PC-9 (cell line): ENCODE results near the gene TMEM150A. TPM values are rescaled to one million over a fixed set of nuclear protein-coding genes. Genes with fewer than 3 reads are reported as not detected.
"Not testable (repeated sequence)": the region's sequence is repeated elsewhere in the genome, so short reads cannot be mapped to it uniquely, and the experiment has no call there.

ENCODE experiments used
- BruUV-seq: library from RNA; stranded (reverse); fragments of 400-500 nt; replicated peaks from 2 replicates; lab custom pipeline; 2021; lab: Mats Ljungman, UMichigan
- CTCF ChIA-PET: fragments of 300-600 bp; sonication (Branson Sonifier 250); formaldehyde crosslinking; loops from one replicate; lab custom pipeline; 2022; ENCODE audit warnings: antibody characterized with exemption; lab: Charles Lee
- POLR2A ChIA-PET: fragments of 300-600 bp; sonication (Branson Sonifier 250); formaldehyde crosslinking; loops from one replicate; lab custom pipeline; 2022; ENCODE audit warnings: antibody characterized with exemption; ENCODE audit not compliant: unreplicated experiment; lab: Charles Lee
- DNase-seq, 2 experiments: peaks; one replicate each; pipeline versions ENCODE4 v3.0.0 to v3.0.0-alpha.2; 2015 to 2022; ENCODE audit warnings: mixed read lengths in 1 of 2
- H2AFZ ChIP-seq: fragments of 200-600 bp; sonication (generic); 2 replicates; pipeline ENCODE4 v1.8.1; 2017; ENCODE audit warnings: antibody characterized with exemption
- H3F3A ChIP-seq: fragments of 200-600 bp; sonication (generic); 2 replicates; pipeline ENCODE4 v1.8.1; 2017; ENCODE audit warnings: antibody characterized with exemption, mild to moderate bottlenecking, low read depth; ENCODE audit not compliant: insufficient read depth
- H3K27ac ChIP-seq: fragments of 200-600 bp; sonication (generic); 2 replicates; pipeline ENCODE4 v1.6.1; 2016; ENCODE audit warnings: mixed run types
- H3K27me3 ChIP-seq: fragments of 200-600 bp; sonication (generic); 2 replicates; pipeline ENCODE4 v1.6.1; 2016; ENCODE audit warnings: low read depth, mixed run types; ENCODE audit not compliant: insufficient read depth
- H3K36me3 ChIP-seq: fragments of 200-600 bp; sonication (generic); 2 replicates; pipeline ENCODE4 v1.6.1; 2016; ENCODE audit warnings: low read depth, mixed run types
- H3K4me1 ChIP-seq: fragments of 200-600 bp; sonication (generic); replicated peaks from 2 replicates; pipeline ENCODE4 v1.6.1; 2016; ENCODE audit warnings: mixed run types; ENCODE audit not compliant: insufficient read depth
- H3K4me2 ChIP-seq: fragments of 200-600 bp; sonication (generic); 2 replicates; pipeline ENCODE4 v1.6.1; 2017; ENCODE audit warnings: mixed run types
- H3K4me3 ChIP-seq: fragments of 200-600 bp; sonication (generic); 2 replicates; pipeline ENCODE4 v1.6.1; 2016; ENCODE audit warnings: mixed run types
- H3K79me2 ChIP-seq: fragments of 200-600 bp; sonication (generic); 2 replicates; pipeline ENCODE4 v1.6.1; 2017; ENCODE audit warnings: low read depth, mixed run types
- H3K9me2 ChIP-seq: fragments of 200-600 bp; sonication (generic); 2 replicates; pipeline ENCODE4 v1.8.1; 2017; ENCODE audit warnings: mild to moderate bottlenecking; ENCODE audit not compliant: insufficient read depth
- H3K9me3 ChIP-seq: fragments of 200-600 bp; sonication (generic); 2 replicates; pipeline ENCODE4 v1.8.1; 2016; ENCODE audit warnings: low read depth; ENCODE audit not compliant: insufficient read depth
- H4K20me1 ChIP-seq: fragments of 200-600 bp; sonication (generic); 2 replicates; pipeline ENCODE4 v1.8.1; 2017; ENCODE audit not compliant: insufficient read depth
- CTCF ChIP-seq: fragments of 200-600 bp; sonication (generic); conservative IDR thresholded peaks from 2 replicates; pipeline ENCODE4 v1.6.1; 2017; ENCODE audit warnings: mixed run types, antibody characterized with exemption, mild to moderate bottlenecking, moderate library complexity
- EZH2 ChIP-seq: fragments of 200-600 bp; sonication (generic); IDR thresholded peaks from 2 replicates; pipeline ENCODE4 v1.8.0; 2017; ENCODE audit warnings: antibody characterized with exemption, low read depth
- intact Hi-C: fragments of 100-400 bp; cut with micrococcal nuclease; formaldehyde crosslinking; loops from one replicate; pipeline ENCODE4 v1.10.0; 2022; ENCODE audit not compliant: unreplicated experiment
- total RNA-seq: library from RNA; stranded (reverse); gene quantifications from 2 replicates; pipeline ENCODE4 v1.2.3, GENCODE V29; 2021

TMEM150A gene
- total RNA-seq, 1 experiment from 2014 or later, result 5.3 TPM

GRCh38 chr2:85595301-85596025 is 7.0 kb downstream of the TMEM150A start, which contains the start of gene RNF181:
Gene RNF181, plus strand, starts transcription at chr2:85595745. Its CDS starts 19 bp downstream, at chr2:85595764.
- H3K9me2 ChIP-seq, result no peaks in the 10 kb centered on the region
- H3K4me3 ChIP-seq, result peak within 1 kb of the TSS; percentile 86
- H3F3A ChIP-seq, result peaks cover 11% of the 10 kb centered on the region
- peak within 1 kb of the TSS; percentile 53 for H3K27ac ChIP-seq
- no peaks in the 10 kb centered on the region for H4K20me1 ChIP-seq
- POLR2A ChIA-PET, result interaction anchor here (0.7 to 1.6 kb wide), 8 partner anchors 16 to 366 kb away, joined by 3 to 20 read pairs (median 4); partner anchors contain the start of genes C2orf68, GGCX and VAMP8
- no peaks in the 10 kb centered on the region for H3K9me3 ChIP-seq
- peaks cover 23% of the 10 kb centered on the region for H3K4me1 ChIP-seq
- no peak for TF ChIP-seq CTCF
- no peak for TF ChIP-seq EZH2
- CTCF ChIA-PET, result interaction anchor here (0.7 kb wide), 1 partner anchor 42 kb away, joined by 3 read pairs; no protein-coding TSS in a partner anchor
- intact Hi-C loops, result no loop called here
- H3K4me2 ChIP-seq, result peak within 1 kb of the TSS; percentile 80
- no TSS peak for BruUV-seq
- peak within 1 kb of the TSS; percentile 86 for H2AFZ ChIP-seq
- peaks cover 8% of the 10 kb centered on the region; the same call in 1 of the 2 replicates for H3K36me3 ChIP-seq
- DNase-seq, result peak; percentile 88 to 96
- H3K79me2 ChIP-seq, result peaks cover 30% of the 10 kb centered on the region
- H3K27me3 ChIP-seq, result no peaks in the 10 kb centered on the region

GRCh38 chr2:85594715-85595300 is 7.7 kb downstream of the TMEM150A start:
- peak overlapping the region; percentile 86 for H3K4me3 ChIP-seq
- H2AFZ ChIP-seq, result peak overlapping the region; percentile 79
- H3K4me2 ChIP-seq, result peak overlapping the region; percentile 80
- peaks cover 30% of the 10 kb centered on the region for H3K79me2 ChIP-seq
- no peak for TF ChIP-seq CTCF
- TF ChIP-seq EZH2, result no peak
- no peaks in the 10 kb centered on the region for H3K27me3 ChIP-seq
- ChIA-PET POLR2A (interaction anchor here (0.6 to 1.6 kb wide), 5 partner anchors 17 to 846 kb away, joined by 3 to 20 read pairs (median 7); partner anchors contain the start of genes C2orf68, GGCX, KDM3A and VAMP8), CTCF (interaction anchor here (0.6 to 0.7 kb wide), 2 partner anchors 42 to 45 kb away, joined by 3 read pairs; no protein-coding TSS in a partner anchor)
- peaks cover 8% of the 10 kb centered on the region; the same call in 1 of the 2 replicates for H3K36me3 ChIP-seq
- BruUV-seq, result TSS peak; percentile 87
- intact Hi-C loops, result no loop called here
- peaks cover 25% of the 10 kb centered on the region for H3K4me1 ChIP-seq
- peak overlapping the region; percentile 53 for H3K27ac ChIP-seq
- DNase-seq, result no peak
- no peaks in the 10 kb centered on the region for H3K9me3 ChIP-seq
- no peaks in the 10 kb centered on the region for H4K20me1 ChIP-seq
- H3K9me2 ChIP-seq, result no peaks in the 10 kb centered on the region
- H3F3A ChIP-seq, result peaks cover 11% of the 10 kb centered on the region

GRCh38 chr2:85593023-85593422 is 9.5 kb downstream of the TMEM150A start:
- no peaks in the 10 kb centered on the region for H3K9me3 ChIP-seq
- H3K4me2 ChIP-seq, result no peak overlapping the region
- ChIA-PET CTCF (interaction anchor here (0.5 kb wide), 1 partner anchor 21 kb away, joined by 5 read pairs; no protein-coding TSS in a partner anchor), POLR2A (interaction anchor here (0.6 kb wide), 1 partner anchor 214 kb away, joined by 8 read pairs; no protein-coding TSS in a partner anchor)
- no peaks in the 10 kb centered on the region for H3K9me2 ChIP-seq
- H2AFZ ChIP-seq, result no peak overlapping the region
- no peaks in the 10 kb centered on the region for H3K27me3 ChIP-seq
- no peak for DNase-seq
- no TSS peak for BruUV-seq
- peaks cover 8% of the 10 kb centered on the region; the same call in 1 of the 2 replicates for H3K36me3 ChIP-seq
- intact Hi-C loops, result no loop called here
- H3K79me2 ChIP-seq, result peaks cover 30% of the 10 kb centered on the region
- no peaks in the 10 kb centered on the region for H4K20me1 ChIP-seq
- H3K4me3 ChIP-seq, result no peak overlapping the region
- TF ChIP-seq CTCF (no peak), EZH2 (no peak)
- H3K27ac ChIP-seq, result no peak overlapping the region
- peaks cover 25% of the 10 kb centered on the region for H3K4me1 ChIP-seq
- H3F3A ChIP-seq, result peaks cover 11% of the 10 kb centered on the region

GRCh38 chr2:85592299-85592698 is 10.2 kb downstream of the TMEM150A start:
- Histone ChIP-seq H3F3A (peaks cover 11% of the 10 kb centered on the region), H3K4me1 (peaks cover 25% of the 10 kb centered on the region), H3K79me2 (peaks cover 25% of the 10 kb centered on the region)
- H3K36me3 ChIP-seq, H3K27me3 ChIP-seq, DNase-seq, CTCF ChIA-PET, H3K9me2 ChIP-seq, H3K4me3 ChIP-seq, H3K27ac ChIP-seq, H3K9me3 ChIP-seq, intact Hi-C loops, H3K4me2 ChIP-seq, BruUV-seq, H2AFZ ChIP-seq, H4K20me1 ChIP-seq: not testable (repeated sequence)
- POLR2A ChIA-PET, result interaction anchor here (0.6 kb wide), 1 partner anchor 213 kb away, joined by 8 read pairs; no protein-coding TSS in a partner anchor
